H9 (cell line): ENCODE measurements around the gene ZNF263. TPM values are rescaled to one million over a fixed set of nuclear protein-coding genes. Genes with fewer than 3 reads are reported as not detected.
A peak's percentile ranks its signal among the peaks of the same experiment; 100 is the strongest.

Source experiments
- DNase-seq: peaks from one replicate; pipeline ENCODE4 v3.0.0-alpha.2; 2017
- H2AFZ ChIP-seq: one replicate; pipeline ENCODE4 v1.6.1; 2013; ENCODE audit warnings: mild to moderate bottlenecking, low read length, control low read depth, moderate library complexity
- H2AK5ac ChIP-seq: 2 replicates; pipeline ENCODE4 v1.6.1; 2013; ENCODE audit warnings: low read length, control low read depth, mixed read lengths; ENCODE audit not compliant: insufficient read length
- H2BK120ac ChIP-seq: one replicate; pipeline ENCODE4 v1.6.1; 2013; ENCODE audit warnings: low read depth, mild to moderate bottlenecking, low read length, control low read depth, inconsistent platforms; ENCODE audit not compliant: poor library complexity, severe bottlenecking
- H2BK12ac ChIP-seq: 2 replicates; pipeline ENCODE4 v1.6.1; 2013; ENCODE audit warnings: low read length, control low read depth, mixed read lengths, low read depth; ENCODE audit not compliant: insufficient read length
- H2BK15ac ChIP-seq: 2 replicates; pipeline ENCODE4 v1.6.1; 2013; ENCODE audit warnings: low read depth, low read length, control low read depth
- H2BK20ac ChIP-seq: one replicate; pipeline ENCODE4 v1.6.1; 2013; ENCODE audit warnings: low read depth, mild to moderate bottlenecking, low read length, control low read depth, inconsistent platforms; ENCODE audit not compliant: poor library complexity, severe bottlenecking
- H2BK5ac ChIP-seq: 2 replicates; pipeline ENCODE4 v1.6.1; 2013; ENCODE audit warnings: low read length, control low read depth, mixed read lengths; ENCODE audit not compliant: insufficient read length
- H3K14ac ChIP-seq: 2 replicates; pipeline ENCODE4 v1.6.1; 2013; ENCODE audit warnings: low read length, control low read depth; ENCODE audit not compliant: insufficient read depth
- H3K18ac ChIP-seq: 2 replicates; pipeline ENCODE4 v1.6.1; 2013; ENCODE audit warnings: low read depth, mild to moderate bottlenecking, mixed read lengths, low read length, control low read depth; ENCODE audit not compliant: insufficient read length
- H3K23ac ChIP-seq: 2 replicates; pipeline ENCODE4 v1.6.1; 2013; ENCODE audit warnings: low read length, control low read depth, mixed read lengths, low read depth; ENCODE audit not compliant: insufficient read length
- H3K23me2 ChIP-seq: 2 replicates; pipeline ENCODE4 v1.6.1; 2013; ENCODE audit warnings: low read depth, mild to moderate bottlenecking, mixed read lengths, low read length, control low read depth; ENCODE audit not compliant: insufficient read length, poor library complexity, severe bottlenecking
- H3K27ac ChIP-seq: 2 replicates; pipeline ENCODE4 v1.5.1; 2013; ENCODE audit warnings: low read length, control low read depth, mixed read lengths, low read depth; ENCODE audit not compliant: insufficient read length
- H3K27me3 ChIP-seq: 2 replicates; pipeline ENCODE4 v1.6.1; 2013; ENCODE audit warnings: low read length, control low read depth, inconsistent platforms; ENCODE audit not compliant: insufficient read depth
- H3K4ac ChIP-seq: 2 replicates; pipeline ENCODE4 v1.6.1; 2013; ENCODE audit warnings: low read depth, mild to moderate bottlenecking, control low read depth, inconsistent platforms, low read length, moderate library complexity
- H3K4me1 ChIP-seq: 2 replicates; pipeline ENCODE4 v1.6.1; 2013; ENCODE audit warnings: low read length, control low read depth, inconsistent platforms; ENCODE audit not compliant: insufficient read depth
- H3K4me2 ChIP-seq: 2 replicates; pipeline ENCODE4 v1.6.1; 2013; ENCODE audit warnings: low read length, control low read depth, mixed read lengths; ENCODE audit not compliant: insufficient read length, insufficient read depth
- H3K56ac ChIP-seq: 2 replicates; pipeline ENCODE4 v1.6.1; 2013; ENCODE audit warnings: low read depth, mild to moderate bottlenecking, mixed read lengths, low read length, control low read depth; ENCODE audit not compliant: insufficient read length
- H3K79me1 ChIP-seq: 2 replicates; pipeline ENCODE4 v1.6.1; 2013; ENCODE audit warnings: low read depth, mild to moderate bottlenecking, moderate library complexity, low read length, control low read depth, inconsistent platforms; ENCODE audit not compliant: insufficient read depth, poor library complexity, severe bottlenecking
- H3K79me2 ChIP-seq: 2 replicates; pipeline ENCODE4 v1.6.1; 2013; ENCODE audit warnings: low read length, control low read depth, inconsistent platforms; ENCODE audit not compliant: insufficient read depth
- H3K9ac ChIP-seq: 2 replicates; pipeline ENCODE4 v1.6.1; 2013; ENCODE audit warnings: low read length, control low read depth, mixed read lengths; ENCODE audit not compliant: insufficient read length; ENCODE audit errors: extremely low read depth
- H3K9me3 ChIP-seq: one replicate; pipeline ENCODE4 v1.6.1; 2013; ENCODE audit warnings: low read depth, low read length, inconsistent platforms; ENCODE audit not compliant: control insufficient read depth
- H3T11ph ChIP-seq: one replicate; pipeline ENCODE4 v1.6.1; 2013; ENCODE audit warnings: mild to moderate bottlenecking, low read length, control low read depth, inconsistent platforms
- H4K20me1 ChIP-seq: one replicate; pipeline ENCODE4 v1.6.1; 2013; ENCODE audit not compliant: control insufficient read depth, insufficient read length, insufficient read depth
- H4K5ac ChIP-seq: 2 replicates; pipeline ENCODE4 v1.6.1; 2013; ENCODE audit warnings: low read depth, mild to moderate bottlenecking, mixed read lengths, low read length, control low read depth; ENCODE audit not compliant: insufficient read length
- H4K8ac ChIP-seq: replicated peaks from 2 replicates; pipeline ENCODE4 v1.6.1; 2013; ENCODE audit warnings: low read length, control low read depth, mixed read lengths, low read depth; ENCODE audit not compliant: insufficient read length
- H4K91ac ChIP-seq: 2 replicates; pipeline ENCODE4 v1.6.1; 2013; ENCODE audit warnings: low read depth, mild to moderate bottlenecking, moderate library complexity, mixed read lengths, low read length, control low read depth; ENCODE audit not compliant: insufficient read length
- H3K27ac Mint-ChIP-seq, 3 experiments: 2 replicates in 2 of 3; 3 replicates in 1 of 3; pipeline ENCODE4 v1.8.0; 2020 to 2021; ENCODE audit warnings: mixed read lengths in 3 of 3, mild to moderate bottlenecking in 1 of 3, moderate library complexity in 1 of 3
- H3K27me3 Mint-ChIP-seq: 2 replicates; pipeline ENCODE4 v1.8.0; 2021; ENCODE audit warnings: low read depth, mild to moderate bottlenecking, moderate library complexity, mixed read lengths
- H3K36me3 Mint-ChIP-seq, 3 experiments: 2 replicates in 2 of 3; 3 replicates in 1 of 3; pipeline ENCODE4 v1.8.0; 2020 to 2021; ENCODE audit warnings: low read depth in 3 of 3, mixed read lengths in 3 of 3; ENCODE audit not compliant: insufficient read depth in 1 of 3
- H3K4me1 Mint-ChIP-seq, 2 experiments: 2 replicates each; pipeline ENCODE4 v1.8.0; 2020; ENCODE audit warnings: mixed read lengths in 2 of 2
- H3K4me3 Mint-ChIP-seq, 2 experiments: 2 replicates in 1 of 2; 3 replicates in 1 of 2; pipeline ENCODE4 v1.8.0; 2020 to 2021; ENCODE audit warnings: mild to moderate bottlenecking in 2 of 2, mixed read lengths in 2 of 2, moderate library complexity in 1 of 2
- H3K9me3 Mint-ChIP-seq, 2 experiments: 2 replicates in 1 of 2; 3 replicates in 1 of 2; pipeline ENCODE4 v1.8.0; 2020; ENCODE audit warnings: mild to moderate bottlenecking in 2 of 2, mixed read lengths in 2 of 2, moderate library complexity in 1 of 2
- CTCF ChIP-seq: fragments of 200-600 bp; sonication (generic); conservative IDR thresholded peaks from 3 replicates; pipeline ENCODE4 v1.8.0; 2021; ENCODE audit warnings: antibody characterized with exemption, mild to moderate bottlenecking
- WGBS: extraction: QIAGEN DNeasy Blood & Tissue Kit; methylation state at CpG from one replicate; pipeline ENCODE4 v1.1.7; 2013; ENCODE audit warnings: missing lambda C conversion rate, low lambda C conversion rate, mixed read lengths; ENCODE audit not compliant: insufficient read length; ENCODE audit errors: extremely low coverage; 5-methylcytosine and 5-hydroxymethylcytosine counted together
- total RNA-seq: library from RNA; stranded (reverse); gene quantifications from 2 replicates; pipeline ENCODE4 v1.2.1, GENCODE V29; 2021

The ZNF263 gene
- total RNA-seq, 1 experiment from 2014 or later: 35.7 TPM

GRCh38 chr16:3281222-3281820 is 2.0 kb upstream of the ZNF263 start:
- Histone ChIP-seq H3K79me2 (peaks cover 25% of the 10 kb centered on the region), H2AK5ac (no peak overlapping the region), H3K4ac (no peak overlapping the region), H3K14ac (no peak overlapping the region), H4K91ac (no peak overlapping the region), H2BK120ac (no peak overlapping the region), H3K9ac (no peak overlapping the region), H4K5ac (no peak overlapping the region), H4K8ac (no peak overlapping the region), H3K23ac (no peak overlapping the region), H2BK20ac (no peak overlapping the region), H3K79me1 (peaks cover 12% of the 10 kb centered on the region), H2BK12ac (no peak overlapping the region), H3K4me1 (no peaks in the 10 kb centered on the region), H3K4me2 (no peak overlapping the region), H3K27me3 (no peaks in the 10 kb centered on the region), H2BK5ac (no peak overlapping the region), H3K27ac (no peak overlapping the region), H3T11ph (no peak overlapping the region), H3K9me3 (peaks cover 3% of the 10 kb centered on the region), H4K20me1 (peaks cover 5% of the 10 kb centered on the region), H3K18ac (no peak overlapping the region), H2AFZ (no peak overlapping the region), H3K56ac (no peak overlapping the region), H2BK15ac (no peak overlapping the region), H3K23me2 (peaks cover 11% of the 10 kb centered on the region)
- Mint-ChIP-seq H3K36me3 (peaks cover 22 to 26% (median 25%) of the 10 kb centered on the region in 3 experiments), H3K9me3 (peaks cover 8 to 21% of the 10 kb centered on the region in 2 experiments), H3K4me3 (peak overlapping the region; percentile 96 to 98), H3K4me1 (peaks cover 18 to 24% of the 10 kb centered on the region in 2 experiments), H3K27ac (no peak overlapping the region), H3K27me3 (peaks cover 20% of the 10 kb centered on the region)
- no peak for DNase-seq
- TF ChIP-seq CTCF: no peak
- no CpG with 5 or more reads among the region's 6 CpGs for WGBS
